ENCODE measurements around the gene ZNF431. TPM values are rescaled to one million over a fixed set of nuclear protein-coding genes. Genes with fewer than 3 reads are reported as not detected.

ZNF431 gene
- polyA plus RNA-seq, 1 of the 3 experiments (the other 2 are of a cell fraction) = 2.4 TPM

DNA sequence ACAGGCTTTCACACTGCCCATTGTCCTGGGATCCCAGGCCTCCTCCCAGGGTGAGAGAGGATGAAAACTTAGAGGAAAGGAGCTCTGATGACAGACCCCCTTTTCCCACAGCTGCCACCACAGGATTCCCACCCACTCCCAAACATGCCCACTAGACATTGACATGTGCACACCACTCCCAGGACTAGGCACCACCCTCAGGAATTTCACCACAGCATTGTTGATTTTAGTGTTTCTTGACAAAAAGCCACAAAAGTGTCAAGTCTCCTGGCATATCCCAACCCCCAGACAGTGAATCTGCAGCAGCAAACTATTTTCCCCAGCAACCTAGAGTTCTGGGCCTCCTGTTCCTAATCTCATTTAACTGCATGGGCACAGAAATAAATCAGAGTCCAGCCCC is 49.7 kb upstream of the ZNF431 start:
- POLR2A ChIA-PET = no interaction called here
- Histone ChIP-seq H3K27me3 (ENCODE audit: insufficient read depth) (no peaks in the 10 kb centered on the region), H3K79me2 (ENCODE audit: insufficient read depth) (peaks cover 49% of the 10 kb centered on the region), H3K36me3 (replicated peaks in 1 of 2; ENCODE audit: control insufficient read depth in 1 of 2, insufficient read depth in 2 of 2, low read length in 1 of 2) (peaks cover 4 to 25% of the 10 kb centered on the region in 2 experiments), H4K20me1 (ENCODE audit: insufficient read depth) (no peaks in the 10 kb centered on the region), H3K4me3 (ENCODE audit: low read depth in 2 of 2, low read length in 1 of 2) (no peak overlapping the region), H3K4me1 (ENCODE audit: control insufficient read depth in 1 of 2, insufficient read depth in 2 of 2, low read depth in 1 of 2, low read length in 1 of 2) (peaks cover 0 to 2% of the 10 kb centered on the region in 2 experiments; a peak in 2 of 4 replicates), H3K9me3 (no peaks in the 10 kb centered on the region), H3K4me2 (no peak overlapping the region), H3K9me2 (no peaks in the 10 kb centered on the region), H2AFZ (ENCODE audit: low read depth) (no peak overlapping the region), H3F3A (replicated peaks; ENCODE audit: insufficient read depth) (no peaks in the 10 kb centered on the region), H3K9ac (no peak overlapping the region), H3K27ac (ENCODE audit: low read depth in 2 of 2, low read length in 1 of 2) (peak overlapping the region in 1 of 2 experiments; percentile 23; a peak in 1 of 4 replicates)
- TF ChIP-seq GATA2 (CRISPR knock-in tag; IDR thresholded peaks at IDR 0.05) (no peak), TCF12 (IDR thresholded peaks at IDR 0.05) (no peak), YY1 (IDR thresholded peaks at IDR 0.05; ENCODE audit: low read depth) (no peak), RCOR1 (IDR thresholded peaks at IDR 0.05; ENCODE audit: low read length) (no peak), RAD21 (IDR thresholded peaks at IDR 0.05; ENCODE audit: low read length) (no peak), GABPA (IDR thresholded peaks at IDR 0.05; ENCODE audit: low read depth) (no peak), SIN3A (IDR thresholded peaks at IDR 0.05; ENCODE audit: borderline replicate concordance, low read depth, low read length) (no peak), MEF2A (IDR thresholded peaks at IDR 0.05; ENCODE audit: borderline replicate concordance, low read depth) (no peak), TEAD4 (IDR thresholded peaks at IDR 0.05; ENCODE audit: borderline replicate concordance, insufficient read depth) (no peak), FOSL2 (IDR thresholded peaks at IDR 0.05; ENCODE audit: borderline replicate concordance, low read depth) (no peak), FOXJ3 (CRISPR knock-in tag; IDR thresholded peaks at IDR 0.05) (no peak), RXRA (IDR thresholded peaks at IDR 0.05; ENCODE audit: borderline replicate concordance, low read depth) (no peak), ELF1 (IDR thresholded peaks at IDR 0.05) (no peak)
- TF ChIP-seq, protein P1, sequence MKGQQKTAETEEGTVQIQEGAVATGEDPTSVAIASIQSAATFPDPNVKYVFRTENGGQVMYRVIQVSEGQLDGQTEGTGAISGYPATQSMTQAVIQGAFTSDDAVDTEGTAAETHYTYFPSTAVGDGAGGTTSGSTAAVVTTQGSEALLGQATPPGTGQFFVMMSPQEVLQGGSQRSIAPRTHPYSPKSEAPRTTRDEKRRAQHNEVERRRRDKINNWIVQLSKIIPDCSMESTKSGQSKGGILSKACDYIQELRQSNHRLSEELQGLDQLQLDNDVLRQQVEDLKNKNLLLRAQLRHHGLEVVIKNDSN (IDR thresholded peaks at IDR 0.05; ENCODE audit: borderline replicate concordance, low read depth) = no peak
- TF ChIP-seq, protein P2, sequence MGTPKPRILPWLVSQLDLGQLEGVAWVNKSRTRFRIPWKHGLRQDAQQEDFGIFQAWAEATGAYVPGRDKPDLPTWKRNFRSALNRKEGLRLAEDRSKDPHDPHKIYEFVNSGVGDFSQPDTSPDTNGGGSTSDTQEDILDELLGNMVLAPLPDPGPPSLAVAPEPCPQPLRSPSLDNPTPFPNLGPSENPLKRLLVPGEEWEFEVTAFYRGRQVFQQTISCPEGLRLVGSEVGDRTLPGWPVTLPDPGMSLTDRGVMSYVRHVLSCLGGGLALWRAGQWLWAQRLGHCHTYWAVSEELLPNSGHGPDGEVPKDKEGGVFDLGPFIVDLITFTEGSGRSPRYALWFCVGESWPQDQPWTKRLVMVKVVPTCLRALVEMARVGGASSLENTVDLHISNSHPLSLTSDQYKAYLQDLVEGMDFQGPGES (IDR thresholded peaks at IDR 0.05; ENCODE audit: low read depth, low read length) = no peak
- TF ChIP-seq, protein P3, sequence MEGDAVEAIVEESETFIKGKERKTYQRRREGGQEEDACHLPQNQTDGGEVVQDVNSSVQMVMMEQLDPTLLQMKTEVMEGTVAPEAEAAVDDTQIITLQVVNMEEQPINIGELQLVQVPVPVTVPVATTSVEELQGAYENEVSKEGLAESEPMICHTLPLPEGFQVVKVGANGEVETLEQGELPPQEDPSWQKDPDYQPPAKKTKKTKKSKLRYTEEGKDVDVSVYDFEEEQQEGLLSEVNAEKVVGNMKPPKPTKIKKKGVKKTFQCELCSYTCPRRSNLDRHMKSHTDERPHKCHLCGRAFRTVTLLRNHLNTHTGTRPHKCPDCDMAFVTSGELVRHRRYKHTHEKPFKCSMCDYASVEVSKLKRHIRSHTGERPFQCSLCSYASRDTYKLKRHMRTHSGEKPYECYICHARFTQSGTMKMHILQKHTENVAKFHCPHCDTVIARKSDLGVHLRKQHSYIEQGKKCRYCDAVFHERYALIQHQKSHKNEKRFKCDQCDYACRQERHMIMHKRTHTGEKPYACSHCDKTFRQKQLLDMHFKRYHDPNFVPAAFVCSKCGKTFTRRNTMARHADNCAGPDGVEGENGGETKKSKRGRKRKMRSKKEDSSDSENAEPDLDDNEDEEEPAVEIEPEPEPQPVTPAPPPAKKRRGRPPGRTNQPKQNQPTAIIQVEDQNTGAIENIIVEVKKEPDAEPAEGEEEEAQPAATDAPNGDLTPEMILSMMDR (IDR thresholded peaks at IDR 0.05) = no peak
- CTCF ChIA-PET = no interaction called here
- no peak for DNase-seq
